A549 (cell line): ENCODE measurements around the gene SIRT3.
"Not testable (repeated sequence)": the region's sequence is repeated elsewhere in the genome, so short reads cannot be mapped to it uniquely, and the experiment has no call there.

Experiments
- RAD21 ChIP-seq, 2 experiments: fragments of >200 bp in 1 of 2; sonication (Bioruptor Twin) in 1 of 2; formaldehyde crosslinking in 1 of 2; IDR thresholded peaks in 1 of 2; conservative IDR thresholded peaks in 1 of 2; 2 replicates in 1 of 2; 3 replicates in 1 of 2; pipeline ENCODE4 v1.6.1; 2012 to 2018; ENCODE audit warnings: inconsistent platforms in 1 of 2
- TF ChIP-seq, protein P1 (sequence below): fragments of >200 bp; sonication (Bioruptor Twin); formaldehyde crosslinking; IDR thresholded peaks from 3 replicates; pipeline ENCODE4 v1.5.1; 2016

DNA sequence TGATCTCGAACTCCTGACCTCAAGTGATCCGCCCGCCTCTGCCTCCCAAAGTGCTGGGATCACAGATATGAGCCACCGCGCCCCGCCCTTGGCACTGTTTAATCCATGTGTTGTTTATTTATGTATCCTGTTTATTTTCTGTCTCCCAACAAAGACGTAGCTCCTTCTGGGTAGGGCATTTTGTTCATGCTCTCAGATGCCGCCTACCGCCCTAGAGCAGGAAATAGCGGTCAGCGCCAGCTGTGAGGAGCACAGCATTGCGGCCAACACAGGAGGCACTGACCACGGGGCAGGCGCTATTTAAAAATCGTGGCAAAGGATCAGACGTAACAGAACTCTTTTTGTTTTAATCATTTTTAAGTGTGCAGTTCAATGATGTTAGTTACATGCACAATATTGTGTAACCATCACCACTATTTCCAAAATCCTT lies 32.6 kb upstream of the SIRT3 start:
- TF ChIP-seq RAD21 (conservative IDR thresholded peaks at IDR 0.05 in 1 of 2, IDR thresholded peaks at IDR 0.05 in 1 of 2) = not testable (repeated sequence)
- TF ChIP-seq, protein P1, sequence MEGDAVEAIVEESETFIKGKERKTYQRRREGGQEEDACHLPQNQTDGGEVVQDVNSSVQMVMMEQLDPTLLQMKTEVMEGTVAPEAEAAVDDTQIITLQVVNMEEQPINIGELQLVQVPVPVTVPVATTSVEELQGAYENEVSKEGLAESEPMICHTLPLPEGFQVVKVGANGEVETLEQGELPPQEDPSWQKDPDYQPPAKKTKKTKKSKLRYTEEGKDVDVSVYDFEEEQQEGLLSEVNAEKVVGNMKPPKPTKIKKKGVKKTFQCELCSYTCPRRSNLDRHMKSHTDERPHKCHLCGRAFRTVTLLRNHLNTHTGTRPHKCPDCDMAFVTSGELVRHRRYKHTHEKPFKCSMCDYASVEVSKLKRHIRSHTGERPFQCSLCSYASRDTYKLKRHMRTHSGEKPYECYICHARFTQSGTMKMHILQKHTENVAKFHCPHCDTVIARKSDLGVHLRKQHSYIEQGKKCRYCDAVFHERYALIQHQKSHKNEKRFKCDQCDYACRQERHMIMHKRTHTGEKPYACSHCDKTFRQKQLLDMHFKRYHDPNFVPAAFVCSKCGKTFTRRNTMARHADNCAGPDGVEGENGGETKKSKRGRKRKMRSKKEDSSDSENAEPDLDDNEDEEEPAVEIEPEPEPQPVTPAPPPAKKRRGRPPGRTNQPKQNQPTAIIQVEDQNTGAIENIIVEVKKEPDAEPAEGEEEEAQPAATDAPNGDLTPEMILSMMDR = not testable (repeated sequence)
